EL (cell line): ENCODE results near the gene SPATA19.

ENCODE experiments used
- DNase-seq: peaks from one replicate; pipeline ENCODE4 v3.0.0-alpha.2; 2016

SPATA19 gene

DNA sequence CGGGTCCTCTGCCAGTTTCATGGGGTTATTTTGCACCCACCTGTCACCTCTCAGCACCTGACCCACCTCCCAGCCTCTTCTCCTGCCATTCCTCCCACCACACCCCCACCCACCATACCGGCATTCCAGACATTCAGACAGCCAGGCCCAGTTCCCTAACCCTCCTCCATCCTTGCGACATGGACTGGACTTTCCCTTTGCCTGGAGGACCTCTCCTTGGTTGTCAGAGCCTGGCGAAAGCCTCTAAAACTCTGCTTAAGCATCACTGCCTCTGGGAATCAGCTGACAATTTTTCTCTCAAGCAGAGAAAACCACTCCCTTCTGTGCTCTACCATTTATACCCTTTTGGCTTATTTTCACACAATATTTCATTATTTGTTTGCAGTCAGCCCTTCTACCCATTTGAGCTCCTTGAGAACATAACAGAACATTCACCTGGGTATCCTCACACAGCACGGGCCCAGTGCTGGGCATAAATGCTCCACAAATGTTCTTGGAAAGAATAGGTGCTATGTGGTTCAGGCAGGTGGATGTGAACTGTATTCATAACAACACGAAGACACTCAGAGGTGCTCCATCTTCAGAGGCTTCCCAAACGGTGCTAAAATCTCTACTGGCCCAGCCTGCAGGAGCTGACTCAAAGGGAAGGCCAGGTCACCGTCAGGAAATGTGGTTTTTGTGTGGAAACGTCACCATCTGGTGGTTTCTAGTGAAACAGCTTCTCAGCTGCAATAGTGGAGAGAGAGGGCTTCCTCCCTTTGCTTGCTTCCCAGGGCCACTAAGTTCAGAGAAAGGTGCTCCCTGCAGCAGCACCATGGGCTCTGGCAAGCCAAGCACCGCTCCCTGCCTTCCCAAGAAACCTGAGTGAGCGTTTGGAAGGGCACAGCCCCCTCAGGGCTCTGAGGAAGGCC, 10.4 kb downstream of the SPATA19 start:
- DNase-seq = peak; percentile 37

DNA sequence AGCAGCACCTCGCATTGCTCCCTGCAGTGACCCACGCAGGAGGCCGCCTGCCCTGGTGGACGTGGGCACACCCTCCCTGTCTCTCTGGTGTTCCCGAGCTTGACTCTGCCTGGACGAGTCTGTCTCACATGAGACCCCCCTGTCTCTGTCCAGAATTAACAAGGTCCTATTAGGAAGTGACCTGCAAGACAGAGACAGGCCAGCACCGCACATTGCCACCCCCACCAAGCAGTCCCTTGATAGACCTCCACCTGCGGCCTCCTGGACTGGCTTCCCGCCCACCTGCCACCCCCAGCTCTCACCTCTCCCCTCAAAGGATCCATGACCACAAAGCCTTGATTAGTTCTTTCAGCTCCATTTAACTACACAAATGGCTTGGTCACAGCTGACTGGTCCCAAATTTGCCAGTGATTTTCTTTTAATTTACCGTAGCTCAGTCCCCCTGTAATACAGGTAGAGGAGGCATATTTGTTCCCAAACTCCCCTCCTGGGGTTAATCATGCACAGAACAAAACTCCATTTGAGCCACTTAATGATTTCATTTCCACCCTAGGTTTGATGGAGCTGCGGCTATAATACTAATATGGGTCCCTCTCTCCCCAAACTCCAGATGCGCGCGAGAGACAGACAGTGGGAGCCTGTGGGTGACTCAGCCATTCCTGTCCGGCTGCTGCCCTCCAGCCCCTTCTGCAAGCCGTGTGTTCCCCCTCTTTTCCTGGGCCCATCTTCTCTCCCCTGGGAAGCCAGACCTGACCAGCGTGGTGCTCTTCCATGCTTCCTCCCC, 11.2 kb downstream of the SPATA19 start:
- no peak for DNase-seq

DNA sequence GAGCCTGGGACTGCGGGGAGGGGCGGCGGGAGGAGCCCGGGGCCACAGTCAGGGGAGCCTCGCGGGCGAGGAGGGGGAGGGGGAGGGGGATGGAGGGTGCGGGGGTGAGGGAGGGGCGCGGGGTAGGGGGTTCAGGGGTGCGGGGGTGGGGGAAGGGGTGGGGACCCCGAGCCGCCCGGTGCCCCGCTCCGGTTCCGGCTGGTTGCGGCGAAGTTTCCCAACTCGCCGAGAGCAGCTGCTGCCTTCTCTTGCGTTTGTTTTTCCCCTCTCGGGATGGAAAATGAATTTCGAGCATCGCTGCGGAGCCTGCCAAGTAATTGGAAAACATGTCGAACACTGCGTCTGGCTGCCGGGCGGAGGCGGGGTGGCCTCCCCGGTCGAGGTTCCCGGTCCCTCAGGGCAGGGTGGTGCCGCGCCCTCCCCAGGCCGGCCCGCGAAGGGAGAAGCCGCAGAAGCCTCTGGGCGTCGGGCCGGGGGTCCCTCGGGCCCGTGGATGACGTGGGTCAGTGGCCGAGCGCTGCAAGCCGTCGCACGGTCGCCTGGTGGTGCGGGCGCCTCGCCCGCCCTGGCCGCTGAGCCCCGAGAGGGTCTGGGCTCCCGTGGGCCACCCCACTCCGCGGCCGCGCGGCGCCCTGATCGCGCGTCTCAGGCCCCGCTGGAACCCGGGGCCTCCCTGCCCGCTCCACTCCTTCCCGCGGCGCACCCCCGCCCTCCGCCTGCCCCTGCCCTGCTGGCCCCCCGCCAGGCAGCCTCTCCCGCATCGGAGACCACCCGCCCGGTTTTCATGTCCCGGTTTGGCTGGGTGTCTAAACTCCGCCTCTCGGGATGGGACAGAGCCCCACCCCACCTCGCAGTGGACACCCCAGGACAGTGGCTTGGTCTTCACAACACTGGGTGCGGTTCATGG, 12.1 kb downstream of the SPATA19 start:
- no peak for DNase-seq

DNA sequence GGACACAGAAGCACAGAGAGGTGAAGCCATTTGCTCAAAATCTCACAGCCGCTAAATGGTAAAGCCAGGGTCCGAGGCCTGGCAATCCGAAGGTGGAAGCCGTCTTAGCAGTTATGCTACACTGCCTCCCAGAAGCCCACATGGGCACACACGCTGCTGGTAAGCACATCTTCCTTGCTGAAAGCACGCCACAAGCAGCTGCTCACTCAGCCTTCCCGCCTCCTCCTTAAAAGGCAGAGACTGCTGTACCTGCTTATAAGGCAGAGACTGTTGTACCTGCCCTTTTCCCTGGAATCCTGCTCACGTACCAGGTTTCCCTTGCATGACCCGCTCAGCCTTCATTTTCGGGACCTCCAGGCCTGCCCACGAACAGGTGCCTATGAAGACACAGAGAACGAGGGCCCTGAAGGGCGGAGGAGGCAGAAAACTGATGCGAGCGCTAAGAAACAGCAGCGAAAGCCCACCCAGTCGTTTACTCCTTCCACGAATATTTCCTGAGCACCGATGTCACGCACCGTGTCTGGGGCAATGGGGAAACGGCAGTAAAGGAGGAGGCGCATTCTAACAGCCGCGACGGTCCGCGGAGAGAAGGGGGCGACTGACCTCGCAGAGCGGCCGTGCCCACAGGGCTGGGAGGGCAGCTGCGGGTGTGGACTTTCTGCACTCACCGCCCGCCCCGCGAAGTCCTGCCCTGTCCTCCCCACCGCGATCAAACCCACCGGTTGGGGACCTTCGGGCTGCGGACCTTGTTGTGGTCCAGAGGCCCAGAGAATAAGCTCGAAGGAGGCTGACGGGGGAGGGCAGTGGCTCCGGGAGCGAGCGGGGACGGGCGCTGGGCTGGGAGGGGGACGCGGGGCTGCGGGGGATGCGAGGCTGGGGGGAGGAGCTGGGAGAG, 13.0 kb downstream of the SPATA19 start:
- DNase-seq = no peak

DNA sequence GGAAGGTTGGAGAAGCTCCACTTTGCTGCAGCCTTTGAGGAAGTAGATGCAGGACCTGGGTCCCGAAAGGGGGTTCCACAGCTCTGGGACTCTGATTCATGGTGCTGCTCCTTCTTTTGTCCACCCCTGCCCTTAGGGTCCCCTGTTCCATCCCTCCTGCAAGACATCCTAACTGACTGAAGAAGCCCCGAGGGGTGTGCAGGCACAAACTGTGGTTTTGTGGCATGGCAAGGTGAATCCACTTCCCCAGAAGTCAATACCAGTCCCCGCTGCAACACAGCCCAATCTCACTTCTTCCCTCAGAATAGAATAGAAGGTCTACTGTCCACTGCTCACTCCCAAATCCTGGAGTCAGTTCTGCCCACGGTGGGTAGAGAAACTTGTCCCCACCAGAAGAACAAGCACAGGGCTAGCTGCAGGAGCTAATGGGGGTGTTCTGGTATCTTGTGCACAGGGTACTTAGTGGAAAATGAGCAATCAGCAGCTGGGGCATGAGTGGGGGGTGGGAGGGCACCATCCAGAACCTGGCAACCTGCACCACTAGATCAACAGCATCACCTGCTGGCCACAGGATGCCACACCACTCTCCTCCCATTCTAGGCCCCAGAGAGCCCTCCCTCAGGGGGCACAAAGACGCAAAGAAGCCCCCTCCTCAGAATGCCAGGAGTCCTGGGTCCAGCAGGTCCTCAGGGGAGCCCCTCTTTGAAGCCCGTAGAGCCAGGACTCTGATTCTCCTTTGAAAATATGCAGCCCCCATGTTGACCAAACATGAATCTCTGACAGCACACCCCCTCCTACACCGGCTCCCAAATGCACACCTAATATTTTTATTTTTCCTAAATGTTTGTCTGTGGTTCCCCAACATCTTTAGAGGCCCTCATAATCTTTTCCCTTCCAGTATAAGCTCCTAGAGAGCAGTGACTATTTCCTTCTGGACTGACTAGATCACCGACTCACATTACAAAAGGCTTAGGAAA, 14.1 kb downstream of the SPATA19 start:
- no peak for DNase-seq

DNA sequence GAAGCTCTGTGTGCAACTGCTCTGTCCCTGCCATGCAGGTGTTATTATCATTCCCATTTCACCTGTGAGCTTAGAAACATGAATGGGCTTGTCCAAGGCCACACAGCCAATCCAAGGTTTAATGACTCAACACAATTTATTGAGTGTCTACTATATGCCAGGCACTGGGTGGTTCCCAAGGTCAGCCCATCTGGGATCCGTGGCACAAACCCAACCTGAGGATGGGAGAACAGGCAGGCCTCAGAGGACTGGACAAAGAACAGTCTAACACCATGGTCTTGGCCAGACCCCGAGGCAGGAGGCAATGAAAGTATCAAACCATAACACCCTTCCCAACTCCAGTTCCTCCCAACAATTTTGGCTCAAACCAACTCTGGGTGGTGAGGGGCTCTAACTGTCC, 15.7 kb downstream of the SPATA19 start:
- DNase-seq = no peak

DNA sequence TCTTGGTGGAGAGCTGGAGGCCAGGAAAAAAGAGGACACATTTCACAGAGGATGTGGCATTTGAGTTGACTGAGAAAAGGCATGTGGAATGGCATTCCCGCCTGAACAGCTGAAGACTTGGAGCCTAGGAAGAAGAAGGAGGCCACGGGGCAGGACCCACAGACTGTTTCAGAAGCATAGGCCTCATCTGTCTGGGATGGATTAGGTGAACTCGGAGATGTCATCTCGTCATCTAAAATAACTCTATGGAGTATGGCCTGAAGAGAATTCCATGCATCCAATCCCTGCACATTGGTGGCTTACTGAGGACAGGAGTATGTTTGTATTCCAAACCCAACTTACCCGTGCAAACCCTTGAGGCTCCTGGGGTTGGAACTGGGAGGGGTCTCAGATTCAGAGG, 16.4 kb downstream of the SPATA19 start:
- no peak for DNase-seq

DNA sequence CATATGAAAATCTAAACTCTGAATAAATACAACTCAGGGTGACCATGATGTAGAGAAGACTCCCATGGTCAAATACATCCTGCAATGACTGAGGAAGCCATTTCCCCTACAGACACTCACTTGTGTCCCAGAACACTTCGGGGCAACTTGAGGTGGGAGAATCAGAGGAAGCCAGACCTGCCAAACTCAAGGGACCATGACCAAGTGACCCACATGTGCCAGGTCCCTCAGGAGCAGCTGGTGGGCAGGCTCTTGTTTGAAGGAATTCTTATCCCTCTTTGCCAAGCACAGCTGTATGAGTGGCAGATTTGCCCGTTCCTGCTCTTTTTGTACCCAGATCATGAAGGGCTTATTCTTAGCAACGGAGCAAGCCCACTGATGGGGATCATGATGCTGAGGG, 17.8 kb downstream of the SPATA19 start:
- no peak for DNase-seq

DNA sequence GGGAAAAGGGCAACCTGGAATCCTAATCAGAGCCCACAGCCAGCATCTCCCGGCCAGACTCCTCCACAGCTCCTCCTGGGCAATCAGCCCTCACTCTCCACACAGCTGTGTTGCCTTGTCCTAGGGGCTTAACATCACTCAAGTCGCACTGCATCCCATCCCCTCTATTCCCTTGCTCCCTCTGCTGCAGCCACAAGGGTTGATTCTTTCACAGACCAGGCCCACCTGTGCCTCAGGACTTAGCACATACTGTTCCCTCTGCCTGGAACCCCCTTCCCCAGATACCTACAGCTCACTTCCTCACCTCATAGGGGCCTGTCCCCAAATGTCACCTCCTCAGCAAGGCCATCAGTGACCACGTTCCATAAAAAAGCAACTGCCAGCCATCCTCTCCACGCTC, 18.4 kb downstream of the SPATA19 start:
- no peak for DNase-seq

DNA sequence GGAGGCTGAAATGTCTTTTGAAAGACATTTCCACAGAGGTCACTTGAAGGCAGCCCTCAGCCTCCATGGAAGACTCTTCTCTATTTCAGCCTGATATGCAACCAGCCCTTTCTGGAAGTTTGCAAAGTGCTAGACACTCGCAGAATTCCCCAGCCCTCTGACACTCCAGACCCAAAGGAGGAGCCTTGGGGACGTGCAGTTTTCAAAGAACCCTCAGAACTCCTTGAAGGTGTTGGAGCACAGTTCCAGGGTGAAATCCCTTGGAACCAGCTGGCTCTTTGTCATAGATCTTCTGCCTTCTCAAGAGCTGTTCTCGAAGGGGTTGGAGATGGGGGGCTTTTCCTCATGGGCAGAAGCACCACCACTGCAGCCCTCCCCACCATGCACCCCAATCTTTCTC, 19.6 kb downstream of the SPATA19 start:
- no peak for DNase-seq

DNA sequence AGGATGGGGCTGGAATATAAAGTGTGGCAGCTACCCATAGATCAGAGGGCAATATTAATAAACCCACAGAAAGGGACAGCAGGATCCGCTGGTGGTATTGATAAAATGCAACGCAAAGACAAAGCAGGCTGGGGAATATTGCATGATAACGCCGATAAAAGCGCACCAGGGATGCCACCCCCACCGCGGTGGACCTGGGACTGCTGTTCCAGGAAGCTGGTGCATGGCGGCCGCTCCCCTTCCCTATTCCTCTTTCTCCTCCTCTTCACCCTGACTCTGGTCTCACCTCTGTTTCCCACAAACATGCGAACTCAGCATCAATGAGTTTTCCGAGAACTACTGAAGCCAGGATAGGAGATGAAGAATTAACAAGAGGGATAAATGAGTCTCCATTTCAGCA, 20.2 kb downstream of the SPATA19 start:
- DNase-seq = no peak

DNA sequence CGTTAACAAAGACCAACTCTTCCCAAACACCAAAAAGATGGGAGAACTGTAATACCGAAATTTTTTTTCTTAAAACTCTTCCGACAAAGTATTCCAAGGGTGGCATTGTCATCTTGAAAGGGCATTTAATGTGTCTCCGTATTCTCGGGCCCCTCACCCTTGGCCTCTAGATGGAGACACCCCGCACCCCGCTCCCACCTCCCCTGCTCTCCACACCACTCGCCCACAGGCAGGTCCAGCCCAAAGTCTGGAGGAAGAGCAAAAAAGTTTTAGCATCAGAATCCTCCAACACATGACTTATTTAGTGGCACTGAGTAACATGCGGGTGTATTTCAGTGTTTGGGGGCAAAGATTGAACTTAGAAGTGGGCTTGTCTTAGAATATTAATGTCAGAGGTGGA, 20.7 kb downstream of the SPATA19 start:
- DNase-seq = no peak

DNA sequence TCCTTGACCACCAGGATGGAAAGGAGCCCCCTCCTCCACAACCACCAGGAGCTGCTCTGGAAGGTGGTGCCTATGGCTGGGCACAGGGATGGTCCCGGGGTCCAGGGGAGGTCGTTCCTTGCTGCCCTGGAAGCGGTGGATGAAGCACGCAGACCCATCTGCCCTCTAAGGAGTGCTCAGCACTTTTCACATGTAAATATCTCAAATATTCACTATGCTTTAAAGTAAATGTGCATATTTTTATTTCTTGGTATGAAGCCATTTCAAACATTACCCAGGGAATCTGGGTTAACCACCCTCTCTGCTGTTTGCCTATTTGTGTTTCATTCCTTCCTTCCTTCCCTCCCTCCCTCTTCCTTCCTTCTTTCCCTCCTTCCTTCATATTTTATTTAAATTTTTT, 21.7 kb downstream of the SPATA19 start:
- DNase-seq = no peak

DNA sequence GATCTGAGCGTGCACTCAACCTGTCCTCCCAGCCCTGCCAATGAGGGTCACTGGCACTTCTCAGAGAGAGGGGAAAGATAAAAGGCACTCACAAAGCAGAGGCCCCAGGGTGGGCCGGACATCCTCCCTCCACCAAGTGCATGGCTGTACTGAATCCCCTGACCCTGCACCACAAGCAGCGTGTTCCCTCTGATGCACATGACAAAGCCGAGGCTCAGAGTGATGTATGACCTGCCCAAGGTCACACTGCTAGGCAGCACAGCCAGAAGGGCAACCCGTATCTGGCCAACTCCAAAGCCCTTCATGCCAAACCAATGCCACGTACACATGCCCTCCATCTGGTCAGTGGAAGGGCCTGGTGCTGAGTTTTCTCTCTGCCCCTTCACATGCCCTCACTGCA, 22.1 kb downstream of the SPATA19 start:
- DNase-seq = no peak

DNA sequence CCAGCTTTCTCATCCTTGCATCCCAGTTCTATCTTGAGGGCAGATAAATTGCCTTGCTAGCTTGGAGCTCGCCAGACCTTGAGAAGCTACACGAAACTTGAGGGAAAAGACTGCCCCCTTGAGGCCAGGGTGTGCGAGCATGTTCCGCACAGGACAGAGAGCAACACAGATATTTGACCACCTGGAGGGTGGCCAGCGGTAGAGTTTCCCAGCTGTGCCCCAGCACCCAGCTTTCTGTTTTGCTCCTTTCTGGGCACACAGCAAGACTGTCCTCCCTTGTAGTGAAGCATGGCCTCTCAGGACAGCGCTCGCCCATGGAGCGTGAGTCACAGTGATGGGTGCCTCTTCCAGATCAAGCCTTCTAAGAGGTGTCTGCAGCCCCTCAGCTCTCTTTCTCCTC, 23.5 kb downstream of the SPATA19 start:
- no peak for DNase-seq

DNA sequence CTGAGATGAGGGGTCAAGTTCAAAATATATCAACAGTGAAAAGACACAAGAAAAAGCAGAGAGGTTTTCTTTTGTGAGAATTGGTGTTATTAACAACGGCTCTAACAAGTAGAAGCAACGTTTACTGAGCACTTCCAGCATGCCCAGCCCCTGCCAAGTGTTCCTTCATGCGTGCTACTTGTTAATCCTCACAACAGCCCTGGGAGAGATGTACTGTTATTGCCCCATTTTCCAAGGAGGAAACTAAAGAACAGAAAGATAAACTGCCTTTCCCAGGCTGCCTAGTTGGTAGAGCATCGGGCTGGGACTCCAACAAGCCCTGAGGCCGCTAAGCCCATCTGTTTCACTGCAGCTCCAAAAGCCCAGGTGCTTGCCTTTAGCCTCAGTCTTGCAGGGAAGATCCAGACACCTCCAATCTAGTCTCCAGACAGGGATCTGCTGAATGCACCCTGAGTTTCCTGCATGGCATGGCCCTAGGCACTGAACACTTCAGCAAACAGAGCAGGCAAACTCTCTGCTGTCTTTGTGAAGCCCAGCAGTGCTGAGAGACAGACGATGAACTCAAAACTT, 25.5 kb downstream of the SPATA19 start:
- no peak for DNase-seq

DNA sequence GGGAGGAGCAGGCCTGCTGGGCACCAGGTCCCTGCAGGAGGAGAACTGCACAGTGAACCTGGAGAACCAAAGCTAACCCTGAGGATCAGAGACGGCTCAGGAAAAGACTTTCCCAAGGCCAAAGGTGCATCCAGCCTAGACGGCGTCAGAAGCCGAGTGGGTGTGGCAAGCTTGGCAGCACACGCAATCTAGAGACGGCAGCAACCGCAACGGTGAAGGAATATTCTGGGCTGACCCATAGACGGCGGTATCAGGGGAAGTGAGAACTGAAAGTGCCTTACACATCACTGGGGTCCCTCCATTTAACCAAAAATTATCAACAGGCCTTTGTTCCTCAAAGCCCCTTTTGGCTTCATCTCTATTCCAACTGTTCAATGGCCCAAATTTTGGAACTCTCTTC, 26.2 kb downstream of the SPATA19 start:
- no peak for DNase-seq

DNA sequence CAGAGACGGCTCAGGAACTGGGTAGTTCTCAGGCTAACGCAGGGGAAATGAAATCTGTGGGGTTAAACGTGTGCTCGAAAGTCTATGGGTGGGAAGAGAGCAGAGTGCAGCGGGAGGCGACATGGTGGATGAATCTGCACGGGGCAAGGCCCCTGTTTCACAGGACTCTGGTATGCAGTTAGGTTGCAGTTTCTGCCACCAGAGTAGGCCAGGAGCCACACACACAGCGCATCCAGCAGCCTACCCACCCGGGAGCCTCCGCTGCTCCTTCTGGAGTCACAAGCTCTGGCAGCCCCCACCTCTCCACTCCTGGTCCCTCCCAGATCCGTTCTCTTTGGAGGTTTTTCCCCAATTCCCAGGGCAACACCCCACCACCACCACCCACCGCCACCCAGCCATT, 27.0 kb downstream of the SPATA19 start:
- no peak for DNase-seq

DNA sequence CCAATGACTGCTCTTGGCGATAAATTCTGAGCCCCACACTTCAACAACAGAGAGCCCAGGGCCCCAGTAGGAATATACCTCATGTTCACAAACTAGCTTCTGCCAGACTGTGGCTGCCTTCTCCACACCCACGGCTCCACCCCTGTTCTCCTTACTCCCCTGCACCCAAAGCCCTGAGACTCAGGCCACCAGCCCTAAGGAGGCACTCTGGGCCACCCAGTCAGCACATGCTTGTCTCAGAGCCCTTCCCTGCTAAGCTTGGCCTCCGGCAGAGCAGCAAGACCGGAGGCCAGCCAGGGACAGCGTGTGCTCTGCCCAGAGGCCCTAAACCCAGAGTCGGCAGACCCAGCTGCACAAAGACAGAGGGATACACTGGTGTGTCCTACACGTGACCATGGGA, 27.9 kb downstream of the SPATA19 start:
- no peak for DNase-seq

DNA sequence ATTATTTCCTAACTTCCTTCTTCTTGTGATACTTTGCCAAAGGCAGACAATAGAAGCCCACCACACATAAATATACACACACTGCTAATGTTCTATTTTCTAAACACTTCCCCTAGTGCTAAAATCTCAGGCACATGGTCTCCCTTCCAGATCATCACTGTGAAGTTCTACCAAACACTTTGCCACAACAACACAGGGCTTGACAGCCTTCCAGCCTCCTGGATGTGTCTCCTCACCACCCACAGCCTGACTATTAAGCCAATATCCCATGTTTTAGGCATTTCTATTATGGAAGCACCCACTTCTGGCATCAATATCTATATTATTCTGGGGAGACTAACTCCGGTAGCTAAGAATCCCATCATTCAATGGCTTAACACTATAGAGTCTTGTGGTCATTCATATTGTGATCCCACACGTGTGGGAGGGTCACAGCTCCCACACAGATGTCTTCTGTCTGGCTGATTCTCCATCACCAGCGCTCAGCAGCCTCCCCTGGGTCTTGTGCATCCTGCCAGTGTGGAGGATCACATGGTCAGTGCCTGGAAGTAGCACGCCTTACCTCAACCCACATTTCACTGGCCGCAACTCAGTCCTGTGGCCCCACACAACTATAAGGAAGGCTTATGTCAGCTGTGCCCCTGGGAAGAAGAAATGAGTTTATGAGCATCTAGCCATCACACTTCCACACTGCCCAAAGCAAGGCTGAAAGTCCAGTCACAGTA, 29.0 kb downstream of the SPATA19 start:
- no peak for DNase-seq
